HG03135 (cell line): ENCODE data around the gene PSKH1.

Experiments
- ATAC-seq: cut with Tn5 transposase; IDR thresholded peaks from one replicate; pipeline ENCODE4 v1.9.1; 2021; ENCODE audit warnings: mild to moderate bottlenecking, moderate library complexity; ENCODE audit not compliant: unreplicated experiment

Gene PSKH1

DNA sequence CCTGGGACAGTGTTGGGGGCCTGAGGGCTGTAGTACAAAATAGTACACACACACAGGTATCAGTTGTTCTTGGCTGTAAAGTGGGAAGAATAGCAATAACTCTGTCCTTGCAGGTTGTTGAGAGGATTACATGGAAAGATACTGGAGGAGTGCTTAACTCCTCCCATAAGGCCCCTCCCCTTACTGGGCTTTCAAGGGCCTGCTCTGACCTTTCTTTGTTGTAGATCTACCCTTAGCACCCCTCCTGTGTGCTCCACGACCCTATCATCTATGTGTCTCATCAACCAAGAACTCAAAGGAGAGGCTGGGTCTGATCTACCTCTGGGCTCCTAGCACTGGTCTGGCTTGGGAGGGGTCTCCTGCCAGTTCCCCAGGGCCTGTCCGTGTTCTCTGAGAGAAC, 28.5 kb upstream of the PSKH1 start:
- no peak for ATAC-seq

DNA sequence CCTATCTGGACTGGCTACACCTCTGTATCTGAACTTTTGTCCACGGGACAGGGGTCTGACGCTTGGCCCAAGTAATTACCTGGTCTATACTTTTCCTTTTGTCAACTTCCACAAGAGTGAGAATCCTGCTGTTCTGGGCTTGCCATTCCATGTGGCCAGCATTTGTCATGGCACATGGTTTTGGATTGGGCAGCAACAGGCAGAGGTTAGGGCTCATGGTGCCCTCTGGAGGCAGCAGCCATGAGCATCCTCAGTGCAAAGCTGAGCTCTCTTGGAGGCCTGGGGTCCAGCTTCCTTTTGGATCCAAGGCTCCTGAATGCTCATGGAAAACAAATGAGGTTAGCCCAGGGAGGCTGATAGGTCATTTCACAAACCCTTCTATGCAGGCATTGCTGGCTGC, 27.7 kb upstream of the PSKH1 start:
- ATAC-seq: no peak

DNA sequence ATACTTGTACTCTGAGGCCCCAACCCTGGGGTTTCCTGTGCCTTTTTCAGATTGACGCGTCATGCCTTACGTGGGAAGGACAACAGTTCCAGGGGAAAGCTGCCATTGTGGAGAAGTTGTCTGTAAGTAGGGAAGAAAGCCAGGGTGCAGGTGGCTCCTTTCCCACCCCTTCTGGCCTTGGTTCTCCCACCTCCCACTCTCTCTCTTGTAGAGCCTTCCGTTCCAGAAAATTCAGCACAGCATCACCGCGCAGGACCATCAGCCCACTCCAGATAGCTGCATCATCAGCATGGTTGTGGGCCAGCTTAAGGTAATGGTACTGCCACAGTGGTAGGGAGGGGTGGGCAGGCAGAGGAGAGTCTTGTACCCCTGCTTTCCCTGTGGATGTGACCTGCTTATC, 24.8 kb upstream of the PSKH1 start:
- ATAC-seq: no peak

DNA sequence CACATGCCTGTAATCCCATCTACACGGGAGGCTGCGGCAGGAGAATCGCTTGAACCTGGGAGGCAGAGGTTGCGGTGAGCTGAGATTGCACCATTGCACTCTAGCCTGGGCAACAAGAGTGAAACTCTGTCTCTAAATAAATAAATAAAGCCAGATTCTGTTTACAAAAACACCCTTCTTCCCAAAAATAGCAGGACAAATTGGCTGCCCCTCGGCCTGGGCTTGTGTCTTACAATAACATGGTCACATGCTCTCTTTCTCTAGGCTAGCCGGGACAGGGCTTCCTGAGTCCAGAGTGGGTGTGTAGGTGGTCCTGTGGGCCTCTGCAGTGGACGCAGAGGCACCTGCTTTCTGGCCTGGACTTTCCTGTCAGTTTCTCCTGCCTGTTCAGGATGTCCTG, 23.4 kb upstream of the PSKH1 start:
- ATAC-seq: no peak

DNA sequence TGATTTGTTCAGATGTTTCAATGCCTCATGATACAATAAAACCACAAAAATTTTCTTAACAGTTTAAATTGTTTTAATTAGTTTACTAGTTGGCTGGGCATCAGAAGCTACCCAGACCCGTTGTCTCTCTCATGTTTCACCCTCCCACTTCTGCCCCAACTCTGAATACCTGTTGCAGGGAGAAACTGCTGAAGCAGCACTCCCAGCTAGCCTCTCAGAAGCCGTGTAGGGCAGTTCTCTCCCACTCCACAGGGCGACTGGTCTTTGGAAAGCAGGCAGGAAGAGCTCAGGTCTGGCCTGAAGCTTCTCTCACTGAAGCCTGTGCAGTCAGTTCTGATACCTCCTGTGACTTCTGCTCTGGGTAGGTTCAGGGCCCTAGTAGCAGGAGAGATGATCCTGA, 21.8 kb upstream of the PSKH1 start:
- ATAC-seq: no peak

DNA sequence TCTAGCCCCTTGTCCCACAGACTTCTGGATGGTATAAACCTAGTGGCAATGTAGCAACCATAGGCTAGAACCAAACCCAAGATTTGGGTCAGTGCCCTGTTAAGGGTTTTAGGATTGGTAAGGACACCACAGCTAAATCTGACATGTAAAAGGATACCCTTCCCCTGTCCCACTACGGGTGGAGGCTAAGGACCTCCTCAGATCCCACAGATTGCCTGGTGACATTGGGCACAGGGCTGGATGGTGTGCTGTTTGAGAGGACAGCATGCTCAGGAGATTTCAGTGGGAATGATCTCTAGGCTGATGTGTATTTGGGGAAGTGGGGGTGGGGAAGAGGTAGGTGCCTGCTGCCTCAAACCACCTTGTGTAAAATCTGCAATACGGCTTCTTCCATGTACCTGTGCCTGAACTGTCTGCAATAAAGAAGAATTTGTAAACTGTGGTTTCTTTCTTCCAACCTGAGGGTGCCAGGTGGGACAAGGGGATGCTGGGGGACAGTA, 20.9 kb upstream of the PSKH1 start:
- no peak for ATAC-seq

DNA sequence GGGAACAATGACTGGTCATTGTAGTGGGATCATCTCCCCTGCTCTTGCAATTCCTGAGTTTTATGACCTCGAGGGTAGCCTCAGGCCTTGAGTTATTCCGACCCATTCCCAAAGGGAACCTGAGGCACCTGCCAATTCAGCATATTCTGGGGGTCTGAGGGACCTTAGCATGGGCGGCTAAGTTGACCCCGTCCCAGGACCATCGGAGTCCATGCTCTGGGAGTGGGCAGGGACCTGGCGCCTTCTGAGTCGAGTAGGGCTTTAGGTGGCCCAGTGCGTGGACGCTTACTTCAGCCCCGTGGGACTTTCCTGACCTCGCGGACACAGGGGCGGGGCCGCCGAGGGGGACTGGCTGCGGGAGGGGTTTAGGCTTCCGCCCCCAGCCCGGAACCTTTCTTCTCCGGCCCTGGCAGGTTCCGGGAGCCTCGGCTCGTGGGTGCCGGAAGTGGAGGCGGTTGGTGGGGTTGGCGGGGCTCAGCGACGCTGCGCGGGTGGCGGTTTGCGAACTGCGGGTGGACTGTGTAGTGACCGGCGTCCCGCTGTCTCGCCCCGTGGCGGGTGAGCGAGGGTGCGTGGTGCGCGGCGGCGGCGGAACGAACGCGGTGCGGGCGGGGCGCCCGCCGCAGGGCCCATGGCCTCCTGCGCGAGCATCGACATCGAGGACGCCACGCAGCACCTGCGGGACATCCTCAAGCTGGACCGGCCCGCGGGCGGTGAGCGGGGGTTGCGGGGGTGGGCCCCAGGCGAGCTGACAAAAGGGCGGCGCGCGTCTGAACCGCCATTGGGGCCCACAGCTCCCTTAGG, 20.2 kb upstream of the PSKH1 start, which contains the start of gene EDC4:
EDC4 (plus strand) TSS at position 422 of the 804 bp plus-strand sequence; CDS start at position 632, 210 bp downstream.
- ATAC-seq: peak; percentile 79

DNA sequence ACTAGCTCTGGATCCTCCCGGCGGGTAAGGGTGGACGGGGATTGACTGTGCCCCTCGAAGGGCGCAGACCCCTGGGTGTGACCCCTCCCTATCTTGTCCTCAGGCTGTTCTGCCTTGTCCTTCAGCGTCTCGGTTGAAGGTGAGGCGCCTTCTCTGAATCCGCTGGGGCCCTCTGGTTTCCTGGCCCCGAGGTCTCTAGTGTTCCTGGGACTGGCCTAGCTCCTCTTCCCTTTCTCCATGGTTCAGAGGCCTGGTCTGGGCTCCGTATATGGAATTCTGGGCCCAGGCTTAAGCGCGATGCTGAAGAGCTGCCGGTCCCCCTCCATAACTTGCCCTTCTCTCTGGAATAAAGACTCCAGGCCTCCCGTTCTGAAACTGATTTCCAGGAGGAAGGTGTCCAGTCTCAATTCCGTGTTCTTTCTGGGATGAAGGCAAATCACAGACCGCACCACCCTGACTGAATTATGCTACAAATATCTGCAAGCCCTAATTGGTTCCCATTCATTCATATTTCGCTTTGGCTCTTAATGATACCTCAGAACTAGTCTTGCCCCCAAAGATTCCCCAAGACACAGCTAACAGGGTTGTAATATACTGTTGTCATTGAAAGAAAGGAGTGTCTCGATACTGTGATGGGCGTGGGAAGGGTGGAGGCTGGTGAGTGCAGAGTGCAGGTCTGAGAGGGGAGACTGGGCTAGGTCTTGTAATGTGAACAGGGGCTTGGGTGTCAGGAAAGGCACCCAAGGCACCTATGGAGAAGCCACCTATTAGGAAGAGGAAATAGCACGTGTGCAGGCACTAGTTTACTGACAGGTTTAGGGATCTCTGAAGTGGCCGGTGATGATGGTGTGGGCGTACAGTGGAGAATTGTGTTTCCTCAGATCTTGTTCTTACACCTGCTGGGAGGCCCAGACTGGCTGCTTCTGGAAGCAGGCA, 19.4 kb upstream of the PSKH1 start:
- peak; percentile 20 for ATAC-seq

DNA sequence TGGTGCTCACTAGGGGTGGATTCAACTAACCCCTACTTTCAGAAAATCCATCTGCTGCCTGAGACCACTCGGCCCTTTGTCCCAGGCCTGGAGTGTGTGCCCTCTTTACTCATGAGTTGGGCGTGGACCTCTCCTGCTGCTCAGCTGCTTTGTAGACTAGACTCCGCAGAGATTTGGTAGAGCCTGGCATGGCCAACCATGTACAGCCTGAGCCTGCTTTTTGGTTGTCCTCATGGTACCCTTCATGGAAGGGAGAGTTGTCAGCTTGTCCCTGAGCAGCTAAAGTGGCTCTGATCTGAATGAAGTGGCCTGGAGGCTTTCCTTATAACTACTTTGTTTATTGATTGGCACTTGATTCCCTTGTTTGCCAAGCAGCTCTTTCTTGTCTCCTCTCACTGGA, 18.7 kb upstream of the PSKH1 start:
- ATAC-seq: no peak

DNA sequence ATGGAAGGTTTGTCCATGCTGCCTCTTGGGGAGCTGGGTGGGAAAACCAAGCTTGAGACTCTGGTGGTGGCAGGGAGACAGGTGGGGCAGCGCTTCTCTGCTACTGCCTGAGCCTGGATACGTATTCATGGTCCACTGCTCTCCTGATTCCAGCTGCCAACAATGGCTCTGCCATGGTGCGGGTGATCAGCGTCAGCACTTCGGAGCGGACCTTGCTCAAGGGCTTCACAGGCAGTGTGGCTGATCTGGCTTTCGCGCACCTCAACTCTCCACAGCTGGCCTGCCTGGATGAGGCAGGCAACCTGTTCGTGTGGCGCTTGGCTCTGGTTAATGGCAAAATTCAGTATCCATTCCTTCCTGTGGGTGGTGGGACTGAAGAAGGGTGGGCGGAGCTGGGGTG, 16.0 kb upstream of the PSKH1 start:
- ATAC-seq: no peak

DNA sequence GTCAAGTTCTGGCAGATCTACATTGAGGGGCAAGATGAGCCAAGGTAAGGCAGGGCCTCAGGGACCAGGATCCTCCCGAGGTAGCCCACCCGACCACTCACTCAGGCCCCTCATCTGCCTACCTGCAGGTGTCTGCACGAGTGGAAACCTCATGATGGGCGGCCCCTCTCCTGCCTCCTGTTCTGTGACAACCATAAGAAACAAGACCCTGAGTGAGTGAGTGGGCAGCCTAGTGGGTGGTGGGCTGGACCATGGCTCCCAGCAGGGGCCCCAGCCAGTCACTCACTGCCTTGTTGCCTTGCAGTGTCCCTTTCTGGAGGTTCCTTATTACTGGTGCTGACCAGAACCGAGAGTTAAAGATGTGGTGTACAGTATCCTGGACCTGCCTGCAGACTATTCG, 14.8 kb upstream of the PSKH1 start:
- no peak for ATAC-seq

DNA sequence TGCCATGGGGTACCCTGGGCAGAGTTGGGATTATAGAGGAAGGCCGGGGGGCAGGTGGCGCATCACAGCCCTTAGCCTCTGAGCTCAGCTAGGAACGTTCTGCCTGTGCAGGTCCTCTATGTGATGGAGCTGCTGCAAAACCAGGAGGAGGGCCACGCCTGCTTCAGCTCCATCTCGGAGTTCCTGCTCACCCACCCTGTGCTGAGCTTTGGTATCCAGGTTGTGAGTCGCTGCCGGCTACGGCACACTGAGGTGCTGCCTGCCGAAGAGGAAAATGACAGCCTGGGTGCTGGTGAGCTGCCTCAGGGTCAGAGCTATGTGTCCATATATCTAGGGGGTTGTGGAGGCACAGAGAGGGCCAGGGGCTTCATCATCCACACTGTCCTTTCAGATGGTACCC, 14.2 kb upstream of the PSKH1 start:
- ATAC-seq: no peak

DNA sequence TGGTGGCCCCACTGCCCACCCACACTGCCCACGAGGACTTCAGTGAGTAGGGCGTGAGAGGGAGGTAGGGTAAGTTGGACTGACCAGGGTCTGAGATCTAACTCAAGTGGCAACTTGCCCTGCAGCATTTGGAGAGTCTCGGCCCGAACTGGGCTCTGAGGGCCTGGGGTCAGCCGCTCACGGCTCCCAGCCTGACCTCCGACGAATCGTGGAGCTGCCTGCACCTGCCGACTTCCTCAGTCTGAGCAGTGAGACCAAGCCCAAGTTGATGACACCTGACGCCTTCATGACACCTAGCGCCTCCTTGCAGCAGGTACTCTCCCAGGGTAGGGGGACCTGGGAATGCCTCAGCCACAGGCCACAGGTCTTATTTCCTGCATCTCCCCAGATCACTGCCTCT, 13.6 kb upstream of the PSKH1 start:
- ATAC-seq: no peak

DNA sequence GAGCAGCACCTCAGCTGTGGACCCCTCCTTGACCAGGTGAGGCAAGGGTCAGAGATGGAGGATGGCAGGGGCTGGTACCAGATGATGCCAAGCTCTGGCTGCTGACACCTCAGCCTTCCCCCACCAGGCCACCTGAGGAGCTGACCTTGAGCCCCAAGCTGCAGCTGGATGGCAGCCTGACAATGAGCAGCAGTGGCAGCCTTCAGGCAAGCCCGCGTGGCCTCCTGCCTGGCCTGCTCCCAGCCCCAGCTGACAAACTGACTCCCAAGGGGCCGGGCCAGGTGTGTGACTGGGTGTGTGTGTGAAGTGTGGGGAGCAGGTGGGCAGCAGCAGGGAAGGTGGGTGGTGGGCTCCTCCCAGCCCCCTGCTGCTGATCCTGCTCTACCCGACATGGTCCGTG, 13.1 kb upstream of the PSKH1 start:
- ATAC-seq: no peak

DNA sequence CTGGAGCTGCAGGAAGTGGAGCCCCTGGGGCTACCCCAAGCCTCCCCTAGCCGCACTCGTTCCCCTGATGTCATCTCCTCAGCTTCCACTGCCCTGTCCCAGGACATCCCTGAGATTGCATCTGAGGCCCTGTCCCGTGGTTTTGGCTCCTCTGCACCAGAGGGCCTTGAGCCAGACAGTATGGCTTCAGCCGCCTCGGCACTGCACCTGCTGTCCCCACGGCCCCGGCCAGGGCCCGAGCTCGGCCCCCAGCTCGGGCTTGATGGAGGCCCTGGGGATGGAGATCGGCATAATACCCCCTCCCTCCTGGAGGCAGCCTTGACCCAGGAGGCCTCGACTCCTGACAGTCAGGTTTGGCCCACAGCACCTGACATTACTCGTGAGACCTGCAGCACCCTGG, 12.5 kb upstream of the PSKH1 start:
- ATAC-seq: no peak

DNA sequence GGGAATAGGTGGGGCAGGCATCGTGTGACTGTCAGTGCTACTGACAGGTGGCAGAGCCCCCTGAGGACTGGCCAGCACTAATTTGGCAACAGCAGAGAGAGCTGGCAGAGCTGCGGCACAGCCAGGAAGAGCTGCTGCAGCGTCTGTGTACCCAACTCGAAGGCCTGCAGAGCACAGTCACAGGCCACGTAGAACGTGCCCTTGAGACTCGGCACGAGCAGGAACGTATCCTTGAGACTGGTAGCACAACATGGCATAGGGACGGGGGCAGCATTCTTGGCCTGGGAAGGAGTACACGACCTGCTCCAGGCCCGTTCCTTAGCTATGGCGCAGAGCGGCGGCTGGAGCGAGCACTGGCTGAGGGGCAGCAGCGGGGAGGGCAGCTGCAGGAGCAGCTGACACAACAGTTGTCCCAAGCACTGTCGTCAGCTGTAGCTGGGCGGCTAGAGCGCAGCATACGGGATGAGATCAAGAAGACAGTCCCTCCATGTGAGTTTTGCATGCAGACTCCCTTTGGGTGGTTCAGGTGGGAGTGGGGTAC, 11.4 kb upstream of the PSKH1 start:
- ATAC-seq: no peak

DNA sequence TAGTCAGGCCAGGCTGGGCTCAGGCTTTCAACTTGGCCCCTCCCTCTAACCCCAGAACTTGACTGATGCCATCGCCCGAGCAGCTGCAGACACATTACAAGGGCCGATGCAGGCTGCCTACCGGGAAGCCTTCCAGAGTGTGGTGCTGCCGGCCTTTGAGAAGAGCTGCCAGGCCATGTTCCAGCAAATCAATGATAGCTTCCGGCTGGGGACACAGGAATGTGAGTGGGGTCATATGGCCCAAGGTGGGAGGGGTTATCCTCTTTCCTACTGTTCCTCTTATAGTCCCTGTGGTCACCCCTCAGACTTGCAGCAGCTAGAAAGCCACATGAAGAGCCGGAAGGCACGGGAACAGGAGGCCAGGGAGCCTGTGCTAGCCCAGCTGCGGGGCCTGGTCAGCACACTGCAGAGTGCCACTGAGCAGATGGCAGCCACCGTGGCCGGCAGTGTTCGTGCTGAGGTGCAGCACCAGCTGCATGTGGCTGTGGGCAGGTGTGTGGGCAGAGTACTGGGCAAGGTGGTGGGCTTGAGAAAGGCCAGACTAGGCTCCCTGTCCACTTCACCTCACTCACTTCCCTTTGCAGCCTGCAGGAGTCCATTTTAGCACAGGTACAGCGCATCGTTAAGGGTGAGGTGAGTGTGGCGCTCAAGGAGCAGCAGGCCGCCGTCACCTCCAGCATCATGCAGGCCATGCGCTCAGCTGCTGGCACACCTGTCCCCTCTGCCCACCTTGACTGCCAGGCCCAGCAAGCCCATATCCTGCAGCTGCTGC, 10.5 kb upstream of the PSKH1 start:
- ATAC-seq: no peak

DNA sequence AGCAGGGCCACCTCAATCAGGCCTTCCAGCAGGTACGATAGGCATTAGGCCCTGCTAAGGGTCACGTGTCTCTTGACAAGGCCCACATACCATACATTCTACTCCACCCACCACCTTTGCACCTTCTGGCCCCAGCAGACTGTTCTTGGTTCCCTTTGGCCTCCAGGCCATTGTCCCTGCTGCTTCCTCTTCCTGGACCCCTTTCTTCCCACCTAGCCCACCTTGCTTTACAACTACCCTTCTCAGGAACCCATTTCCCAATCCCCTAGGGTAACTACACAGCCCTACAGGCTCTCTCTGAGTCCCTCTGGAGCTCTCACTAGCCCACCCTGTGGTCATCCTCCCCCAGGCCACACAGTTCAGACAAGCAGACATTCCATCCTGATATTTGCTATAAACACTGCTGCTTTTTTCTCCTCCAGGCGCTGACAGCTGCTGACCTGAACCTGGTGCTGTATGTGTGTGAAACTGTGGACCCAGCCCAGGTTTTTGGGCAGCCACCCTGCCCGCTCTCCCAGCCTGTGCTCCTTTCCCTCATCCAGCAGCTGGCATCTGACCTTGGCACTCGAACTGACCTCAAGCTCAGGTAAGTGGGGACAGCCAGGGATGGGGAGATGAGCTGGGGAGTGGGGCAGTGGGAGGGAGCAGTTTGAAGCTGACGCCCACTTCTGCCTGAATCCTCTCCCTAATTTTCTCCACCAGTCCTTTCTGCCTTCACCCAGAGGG, 9.7 kb upstream of the PSKH1 start:
- ATAC-seq: no peak

DNA sequence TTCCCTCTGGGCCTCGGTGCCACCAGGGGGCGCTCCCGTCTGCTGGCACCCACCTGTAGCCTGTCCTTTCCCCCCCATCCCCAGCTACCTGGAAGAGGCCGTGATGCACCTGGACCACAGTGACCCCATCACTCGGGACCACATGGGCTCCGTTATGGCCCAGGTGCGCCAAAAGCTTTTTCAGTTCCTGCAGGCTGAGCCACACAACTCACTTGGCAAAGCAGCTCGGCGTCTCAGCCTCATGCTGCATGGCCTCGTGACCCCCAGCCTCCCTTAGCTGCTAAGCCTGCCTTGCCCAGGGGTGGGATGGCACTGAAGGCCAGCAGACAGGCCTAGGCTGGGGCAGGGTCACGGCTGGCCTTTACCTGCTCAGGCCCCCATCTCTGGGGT, 9.2 kb upstream of the PSKH1 start:
- ATAC-seq: no peak

DNA sequence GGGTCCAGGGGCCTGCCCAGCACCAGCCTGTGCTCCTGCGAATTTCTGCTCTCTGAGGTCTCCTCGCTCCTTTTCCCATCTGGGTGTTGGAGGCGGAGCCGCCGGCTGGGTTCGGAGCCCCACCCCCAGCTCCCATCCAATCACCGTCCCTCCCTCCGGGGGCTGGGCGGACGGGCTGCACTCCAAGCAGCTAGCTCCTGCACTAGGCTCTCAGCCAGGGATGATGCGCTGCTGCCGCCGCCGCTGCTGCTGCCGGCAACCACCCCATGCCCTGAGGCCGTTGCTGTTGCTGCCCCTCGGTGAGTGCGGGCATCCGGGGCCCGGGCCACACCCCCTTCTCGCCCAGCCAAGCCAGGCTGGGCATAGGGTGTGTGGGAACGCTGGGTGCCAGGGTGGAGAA, 8.4 kb upstream of the PSKH1 start, which contains the start of gene NRN1L:
NRN1L (plus strand) TSS at position 202 of the 400 bp plus-strand sequence; CDS start at position 221, 19 bp downstream.
- no peak for ATAC-seq
